Activated naive CD4-positive, alpha-beta T cell treated with anti-CD3 and anti-CD28 coated beads, Interleukin-2, amount 10 ng/mL, durations not matched to agents 7 days and 5 days (primary cell): Measurements from ENCODE around the gene RAP2A.

Source experiments
- CTCF ChIA-PET: fragments of 350-600 bp; sonication (Branson Sonifier 250); formaldehyde crosslinking; loops from one replicate; lab custom pipeline; 2021; ENCODE audit warnings: antibody characterized with exemption; lab: Charles Lee
- DNase-seq: peaks from one replicate; pipeline ENCODE4 v3.0.0-alpha.2; 2020
- H3K27ac Mint-ChIP-seq: one replicate; pipeline ENCODE4 v1.8.0; 2021; ENCODE audit warnings: mild to moderate bottlenecking, moderate library complexity, mixed read lengths
- H3K27me3 Mint-ChIP-seq: one replicate; pipeline ENCODE4 v1.8.0; 2021; ENCODE audit warnings: mild to moderate bottlenecking, mixed read lengths
- H3K36me3 Mint-ChIP-seq: one replicate; pipeline ENCODE4 v1.8.0; 2021; ENCODE audit warnings: mixed read lengths
- H3K4me1 Mint-ChIP-seq: one replicate; pipeline ENCODE4 v1.8.0; 2021; ENCODE audit warnings: mixed read lengths
- H3K4me3 Mint-ChIP-seq: one replicate; pipeline ENCODE4 v1.8.0; 2021; ENCODE audit warnings: mild to moderate bottlenecking, moderate library complexity, mixed read lengths
- H3K9me3 Mint-ChIP-seq: one replicate; pipeline ENCODE4 v1.8.0; 2021; ENCODE audit warnings: mixed read lengths

The RAP2A gene

DNA sequence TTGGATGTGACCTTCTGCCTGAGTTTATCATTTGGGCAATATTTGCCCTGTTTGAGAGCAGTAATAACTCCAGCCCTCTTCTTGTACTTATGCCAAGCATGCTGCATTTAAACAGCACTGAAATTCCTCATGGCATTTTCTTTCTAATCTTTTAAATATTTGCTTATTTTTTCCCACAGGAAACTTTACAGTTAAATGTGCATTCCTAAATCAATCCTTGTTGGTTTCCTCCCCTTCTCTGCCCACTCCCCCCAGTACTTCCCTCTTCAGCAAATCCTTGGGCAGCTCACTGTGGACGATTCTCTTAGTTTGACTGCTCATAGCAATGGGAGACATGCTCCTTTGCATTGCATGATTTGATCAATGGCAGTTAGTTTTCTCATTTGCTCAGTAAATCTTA is 68.7 kb downstream of the RAP2A start:
- CTCF ChIA-PET, result no interaction called here
- no peaks in the 10 kb centered on the region for H3K4me1 Mint-ChIP-seq
- peaks cover 21% of the 10 kb centered on the region for H3K27me3 Mint-ChIP-seq
- H3K4me3 Mint-ChIP-seq, result no peak overlapping the region
- no peaks in the 10 kb centered on the region for H3K36me3 Mint-ChIP-seq
- no peak for DNase-seq
- no peaks in the 10 kb centered on the region for H3K9me3 Mint-ChIP-seq
- no peak overlapping the region for H3K27ac Mint-ChIP-seq

DNA sequence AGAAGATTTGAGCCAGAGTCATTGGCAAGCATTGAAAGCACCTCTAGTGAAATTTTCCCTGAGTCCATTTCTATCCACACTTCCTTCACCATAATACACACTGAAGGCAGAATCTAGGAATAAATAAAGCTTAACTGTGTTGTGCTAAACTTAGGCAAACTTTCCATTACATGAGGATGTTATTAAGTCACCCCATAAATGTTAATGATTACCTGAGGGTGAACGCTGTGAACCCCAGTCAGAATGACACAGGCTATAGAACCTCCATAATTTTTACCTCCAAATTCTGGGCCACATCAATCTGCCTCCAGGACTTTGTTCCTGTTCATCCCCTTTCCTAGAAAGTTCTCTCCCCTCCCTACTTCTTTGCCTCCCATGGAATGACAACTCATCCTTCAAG is 71.0 kb downstream of the RAP2A start:
- H3K9me3 Mint-ChIP-seq, result peaks cover 3% of the 10 kb centered on the region
- no peak for DNase-seq
- H3K4me1 Mint-ChIP-seq, result no peaks in the 10 kb centered on the region
- H3K27ac Mint-ChIP-seq, result no peak overlapping the region
- CTCF ChIA-PET, result no interaction called here
- H3K4me3 Mint-ChIP-seq, result no peak overlapping the region
- no peaks in the 10 kb centered on the region for H3K36me3 Mint-ChIP-seq
- peaks cover 24% of the 10 kb centered on the region for H3K27me3 Mint-ChIP-seq

DNA sequence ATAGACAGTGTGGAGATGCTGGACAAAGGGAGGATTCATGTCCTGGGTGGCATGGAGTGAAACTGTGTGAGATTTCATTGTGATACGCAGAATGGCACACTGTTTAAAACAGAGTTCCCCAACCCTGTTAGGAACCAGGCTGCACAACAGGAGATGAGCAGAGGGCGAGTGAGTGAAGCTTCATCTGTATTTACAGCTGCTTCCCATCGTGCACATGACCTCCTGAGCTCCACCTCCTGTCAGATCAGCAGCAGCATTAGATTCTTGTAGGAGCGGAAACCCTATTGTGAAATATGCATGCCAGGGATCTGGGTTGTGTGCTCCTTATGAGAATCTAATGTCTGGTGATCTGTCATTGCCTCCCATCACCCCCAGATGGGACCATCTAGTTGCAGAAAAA is 72.5 kb downstream of the RAP2A start:
- no peak for DNase-seq
- CTCF ChIA-PET, result no interaction called here
- peaks cover 24% of the 10 kb centered on the region for H3K27me3 Mint-ChIP-seq

DNA sequence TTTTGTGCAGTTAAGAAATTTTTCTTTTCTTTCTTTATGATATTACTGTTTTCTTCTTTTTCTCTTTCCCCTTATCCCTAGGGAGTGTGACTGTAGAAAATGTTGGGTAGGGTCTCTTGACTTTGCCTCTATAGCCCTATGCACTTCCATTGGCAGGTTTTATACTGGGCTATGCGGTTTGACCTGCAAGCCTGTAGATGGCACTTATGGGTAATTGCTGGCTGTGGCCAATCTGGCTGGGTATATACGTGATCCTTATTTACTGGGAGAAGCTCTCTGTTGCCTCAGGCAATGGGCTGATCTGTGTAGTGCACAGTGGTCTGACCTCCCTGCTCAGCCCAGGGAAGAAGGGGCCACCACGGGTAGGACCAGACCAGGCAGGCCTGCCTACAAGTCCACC is 78.8 kb downstream of the RAP2A start:
- Mint-ChIP-seq H3K27me3 (peaks cover 3% of the 10 kb centered on the region), H3K27ac (no peak overlapping the region), H3K9me3 (peaks cover 7% of the 10 kb centered on the region), H3K36me3 (no peaks in the 10 kb centered on the region), H3K4me3 (no peak overlapping the region), H3K4me1 (no peaks in the 10 kb centered on the region)
- no peak for DNase-seq
- CTCF ChIA-PET, result no interaction called here

More for the DNA sequence above, 72.5 kb downstream of the RAP2A start:
- Mint-ChIP-seq H3K36me3 (no peaks in the 10 kb centered on the region), H3K27ac (no peak overlapping the region), H3K4me3 (no peak overlapping the region), H3K9me3 (peaks cover 4% of the 10 kb centered on the region), H3K4me1 (no peaks in the 10 kb centered on the region)

DNA sequence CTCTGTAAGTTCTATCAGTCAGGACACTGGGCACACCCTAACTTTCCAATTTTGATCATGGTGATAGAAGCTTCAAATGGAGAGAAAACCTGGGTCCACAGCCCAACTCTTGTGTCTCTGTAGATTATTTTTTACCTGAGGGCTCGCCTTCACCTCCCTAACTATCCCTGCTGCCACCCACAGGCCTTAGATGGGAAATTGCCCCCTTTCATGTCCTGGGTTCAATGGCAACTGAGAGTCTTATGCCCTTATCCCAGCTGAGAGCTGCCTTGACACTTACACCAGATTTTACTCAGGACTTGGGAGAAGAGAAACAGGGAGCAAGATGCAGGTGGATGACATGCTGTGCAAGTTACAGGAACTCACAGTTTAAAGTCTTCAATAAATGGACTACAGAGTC is 81.7 kb downstream of the RAP2A start:
- Mint-ChIP-seq H3K4me1 (no peaks in the 10 kb centered on the region), H3K9me3 (peaks cover 5% of the 10 kb centered on the region), H3K27me3 (no peaks in the 10 kb centered on the region), H3K36me3 (no peaks in the 10 kb centered on the region), H3K27ac (no peak overlapping the region), H3K4me3 (no peak overlapping the region)
- CTCF ChIA-PET, result no interaction called here
- DNase-seq, result no peak

DNA sequence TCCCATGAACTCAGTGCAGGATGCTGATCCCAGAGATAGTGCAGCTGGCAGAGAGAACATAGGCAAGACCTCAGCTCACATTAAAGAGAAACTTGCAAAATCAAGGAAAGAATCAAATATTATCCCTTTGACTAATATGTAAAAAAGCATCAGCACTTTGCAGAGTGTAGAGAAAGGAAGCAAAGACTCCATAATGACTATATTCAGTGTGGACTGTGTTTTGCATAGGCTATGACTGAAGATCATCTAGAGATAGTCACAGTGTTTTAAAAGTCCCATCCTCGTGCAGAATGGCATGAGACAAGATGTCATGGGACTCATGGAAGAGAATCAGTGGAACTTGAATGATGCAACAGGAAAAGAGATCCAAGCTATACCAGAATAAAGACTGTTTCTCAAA is 84.0 kb downstream of the RAP2A start:
- Mint-ChIP-seq H3K27ac (no peak overlapping the region), H3K4me1 (no peaks in the 10 kb centered on the region), H3K4me3 (no peak overlapping the region), H3K9me3 (no peaks in the 10 kb centered on the region), H3K36me3 (no peaks in the 10 kb centered on the region), H3K27me3 (no peaks in the 10 kb centered on the region)
- DNase-seq, result no peak
- CTCF ChIA-PET, result no interaction called here
